ENCODE results near the gene POLR1A.

Gene POLR1A

DNA sequence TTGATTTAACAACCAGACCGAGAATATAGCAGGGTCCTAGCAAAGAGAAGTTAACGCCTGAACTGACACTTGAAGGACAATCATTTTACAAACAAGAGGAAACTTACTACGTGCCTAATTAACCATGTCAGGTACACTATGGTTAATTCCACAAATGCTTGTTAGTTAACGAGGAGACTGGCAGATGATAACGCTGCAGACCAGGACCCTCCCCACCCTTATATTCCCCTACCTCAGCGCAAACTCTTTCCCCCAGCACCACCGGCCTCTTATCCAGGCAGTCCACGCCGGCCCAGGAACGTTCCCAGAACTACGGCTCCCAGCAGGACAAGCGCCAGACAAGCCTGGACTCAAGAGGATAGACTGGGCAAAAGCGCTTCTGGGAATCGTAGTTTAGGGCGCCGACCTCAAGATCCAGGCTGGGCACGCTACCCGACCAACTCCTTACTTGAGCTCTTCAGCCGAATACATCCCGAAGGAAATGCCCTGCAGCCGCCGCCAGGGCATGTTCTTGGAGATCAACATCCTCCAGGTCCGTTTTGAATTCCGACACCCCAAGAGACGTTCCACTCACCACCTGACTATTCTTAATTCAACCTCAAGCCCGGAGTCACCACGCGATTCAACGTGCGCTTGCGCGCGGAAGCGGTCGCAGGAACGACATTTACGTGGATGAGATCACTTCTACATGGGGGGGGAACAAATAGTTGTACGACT is at the start of gene POLR1A:
TSS of gene POLR1A (minus strand) at position 635 of the 717 bp plus-strand sequence. CDS start at position 525, 110 bp downstream.
- peak; percentile 75 for DNase-seq (ENCODE audit: low spot score)

DNA sequence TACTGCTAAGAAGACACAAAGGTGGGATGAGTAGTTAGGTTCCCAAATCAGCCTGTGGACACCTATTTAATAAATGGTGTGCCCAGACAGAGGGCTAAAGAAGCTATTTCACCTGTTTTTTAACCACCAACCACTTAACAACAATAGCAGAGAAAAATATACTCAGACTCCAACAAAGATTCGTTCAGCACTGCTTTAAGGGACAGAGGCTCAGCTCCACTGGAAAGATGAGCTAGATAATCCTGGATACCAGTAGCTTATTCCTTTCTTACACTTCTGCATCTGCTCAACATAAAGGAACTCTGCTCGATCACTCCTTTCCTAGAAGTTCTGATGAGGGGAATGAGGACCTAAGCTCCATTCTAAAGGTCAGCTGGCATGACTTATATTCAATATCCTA is 44.8 kb upstream of the POLR1A start:
- no peak for DNase-seq (ENCODE audit: low spot score)

DNA sequence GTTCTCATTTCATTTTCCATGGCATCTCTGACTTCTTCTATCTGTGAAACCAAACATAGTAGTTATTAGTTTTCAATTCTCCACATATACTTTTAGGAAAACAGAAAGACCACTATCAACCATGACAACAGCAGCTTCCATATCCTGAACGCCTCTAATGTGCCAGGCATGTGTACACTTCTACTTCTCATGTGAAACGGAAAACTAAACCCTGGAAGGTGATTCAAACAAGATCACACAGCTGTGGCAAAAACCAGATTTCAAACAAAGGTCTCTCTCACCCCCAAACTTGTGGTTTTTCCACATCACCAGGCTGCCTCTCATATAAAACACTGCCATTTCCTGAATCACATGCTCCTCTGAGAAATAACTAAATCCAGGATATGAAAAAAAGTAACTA is 42.1 kb upstream of the POLR1A start:
- no peak for DNase-seq (ENCODE audit: low spot score)

DNA sequence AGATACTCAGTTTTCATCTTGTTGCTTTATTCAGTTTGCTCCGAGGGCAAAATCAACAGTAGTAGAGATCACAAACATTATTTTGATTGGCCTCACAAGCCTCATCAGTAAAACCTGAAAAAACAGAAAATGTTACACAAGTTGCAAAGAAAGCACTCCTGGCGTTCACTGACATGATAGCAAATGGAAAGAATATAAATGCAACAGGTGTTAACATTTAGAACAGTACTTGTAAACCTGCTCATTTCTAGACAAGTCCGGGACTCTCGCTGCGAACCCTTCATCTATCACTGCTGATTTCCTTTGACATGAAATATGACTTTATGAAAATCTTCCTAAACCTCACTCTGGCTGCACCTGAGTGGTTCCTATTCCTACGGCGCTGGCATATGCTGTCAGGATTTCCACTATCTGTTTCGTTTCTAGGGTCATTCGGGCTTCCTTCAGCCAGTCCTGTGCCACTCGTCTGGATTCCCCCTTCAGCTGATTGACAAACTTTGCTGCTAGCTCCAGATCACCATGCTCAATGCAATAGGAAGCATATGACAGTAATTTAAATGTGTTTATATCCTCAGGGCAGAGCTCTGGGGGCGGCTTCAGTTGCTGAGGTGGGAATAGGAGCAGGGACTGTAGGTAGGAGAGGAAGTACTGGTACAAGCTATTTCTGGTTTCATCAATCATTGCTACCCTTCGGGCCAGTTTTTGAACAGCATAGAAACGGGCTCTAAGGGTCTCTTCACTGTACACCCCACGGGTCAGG is 38.4 kb upstream of the POLR1A start:
- DNase-seq (ENCODE audit: low spot score) = no peak

DNA sequence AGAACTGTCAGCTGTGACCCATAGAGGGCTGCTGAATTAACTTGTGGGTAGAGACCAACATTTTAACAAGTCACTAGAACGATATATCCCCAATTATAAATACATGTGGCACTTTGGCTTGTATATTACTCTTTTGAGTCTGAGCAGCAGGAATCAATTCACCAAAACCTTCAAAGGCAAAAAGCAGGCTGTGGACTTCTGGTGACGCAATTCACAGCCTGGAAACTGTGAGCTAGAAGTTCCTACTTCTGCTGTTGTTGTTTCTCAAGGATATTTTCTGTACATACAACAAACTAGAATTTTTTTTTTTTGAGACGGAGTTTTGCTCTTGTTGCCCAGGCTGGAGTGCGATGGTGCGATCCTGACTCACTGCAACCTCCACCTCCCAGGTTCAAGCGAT is 37.6 kb upstream of the POLR1A start:
- DNase-seq (ENCODE audit: low spot score) = no peak

DNA sequence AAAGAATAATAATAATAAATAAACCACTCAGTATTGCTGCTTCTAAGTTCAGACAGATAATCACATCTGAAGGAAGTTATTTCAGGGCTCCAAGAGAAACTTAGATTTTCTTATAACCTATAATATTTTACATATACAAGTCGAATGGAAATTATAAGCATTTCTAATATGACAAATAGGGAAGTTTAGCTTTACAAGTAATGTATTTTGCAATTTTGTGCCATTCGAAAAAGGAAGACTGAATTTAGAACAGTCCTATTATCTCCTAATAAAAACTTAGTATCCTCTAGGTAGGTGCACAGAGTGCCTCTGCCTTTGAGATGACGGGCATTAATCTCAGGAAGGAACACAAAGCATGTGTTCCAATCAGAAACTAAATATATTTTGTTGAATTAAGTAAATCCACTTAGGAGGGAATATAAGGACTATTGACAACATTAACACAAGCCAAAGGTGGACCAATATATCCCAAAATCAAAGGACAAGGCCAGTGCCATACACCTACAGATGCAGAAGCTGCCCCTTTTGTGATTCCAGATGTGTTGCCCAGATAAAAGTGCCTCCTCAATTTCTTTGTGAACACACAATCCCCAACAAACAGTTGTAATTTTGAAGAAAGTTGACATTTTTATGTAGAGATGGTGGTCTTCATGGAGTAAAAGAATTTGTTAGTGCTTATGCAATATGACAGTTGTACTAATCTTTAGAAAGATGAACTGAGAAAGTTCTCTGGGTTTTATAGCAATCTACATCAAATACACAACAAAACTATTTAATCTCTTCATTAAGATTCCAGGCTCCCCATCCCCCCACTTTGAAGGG is 37.0 kb upstream of the POLR1A start:
- no peak for DNase-seq (ENCODE audit: low spot score)

DNA sequence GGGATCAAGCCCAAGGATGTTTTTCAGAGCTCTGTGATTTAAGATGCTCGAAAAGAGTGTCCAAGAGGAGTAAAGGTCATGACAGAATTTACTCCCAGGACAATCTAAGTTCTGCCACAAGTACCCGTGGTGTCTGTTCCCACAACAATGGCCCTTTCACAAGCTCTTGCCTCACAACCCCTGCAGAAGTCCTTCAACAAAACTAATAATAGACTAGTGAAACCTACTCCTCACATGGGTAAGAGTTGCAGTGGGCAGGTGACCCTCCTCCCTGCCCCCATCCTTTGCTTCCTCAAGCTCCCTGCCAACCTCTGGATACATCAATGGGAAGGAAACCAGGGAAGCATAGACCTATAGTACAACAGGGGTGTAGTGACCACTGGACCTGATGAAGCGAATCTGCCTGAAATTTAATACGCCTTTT is 35.3 kb upstream of the POLR1A start:
- DNase-seq (ENCODE audit: low spot score) = no peak

DNA sequence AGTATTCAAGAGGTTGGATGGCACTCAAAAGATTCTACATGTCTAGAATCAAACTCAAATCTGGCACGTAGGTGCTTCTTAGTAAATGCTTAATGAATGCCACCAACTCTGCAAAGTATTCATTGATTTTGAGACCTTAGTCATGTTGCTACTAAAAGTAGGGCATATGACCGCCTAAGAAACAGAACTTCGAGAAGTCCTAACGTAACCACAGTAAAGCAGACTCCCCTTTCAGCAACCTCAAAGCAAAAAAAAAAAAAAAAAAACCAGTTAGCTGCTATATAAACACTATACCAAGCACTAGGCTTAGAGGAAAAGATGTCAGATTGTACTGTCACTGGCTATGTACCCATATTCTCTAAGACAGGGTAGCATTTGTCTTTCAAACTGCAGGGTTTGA is 34.3 kb upstream of the POLR1A start:
- DNase-seq (ENCODE audit: low spot score) = no peak

DNA sequence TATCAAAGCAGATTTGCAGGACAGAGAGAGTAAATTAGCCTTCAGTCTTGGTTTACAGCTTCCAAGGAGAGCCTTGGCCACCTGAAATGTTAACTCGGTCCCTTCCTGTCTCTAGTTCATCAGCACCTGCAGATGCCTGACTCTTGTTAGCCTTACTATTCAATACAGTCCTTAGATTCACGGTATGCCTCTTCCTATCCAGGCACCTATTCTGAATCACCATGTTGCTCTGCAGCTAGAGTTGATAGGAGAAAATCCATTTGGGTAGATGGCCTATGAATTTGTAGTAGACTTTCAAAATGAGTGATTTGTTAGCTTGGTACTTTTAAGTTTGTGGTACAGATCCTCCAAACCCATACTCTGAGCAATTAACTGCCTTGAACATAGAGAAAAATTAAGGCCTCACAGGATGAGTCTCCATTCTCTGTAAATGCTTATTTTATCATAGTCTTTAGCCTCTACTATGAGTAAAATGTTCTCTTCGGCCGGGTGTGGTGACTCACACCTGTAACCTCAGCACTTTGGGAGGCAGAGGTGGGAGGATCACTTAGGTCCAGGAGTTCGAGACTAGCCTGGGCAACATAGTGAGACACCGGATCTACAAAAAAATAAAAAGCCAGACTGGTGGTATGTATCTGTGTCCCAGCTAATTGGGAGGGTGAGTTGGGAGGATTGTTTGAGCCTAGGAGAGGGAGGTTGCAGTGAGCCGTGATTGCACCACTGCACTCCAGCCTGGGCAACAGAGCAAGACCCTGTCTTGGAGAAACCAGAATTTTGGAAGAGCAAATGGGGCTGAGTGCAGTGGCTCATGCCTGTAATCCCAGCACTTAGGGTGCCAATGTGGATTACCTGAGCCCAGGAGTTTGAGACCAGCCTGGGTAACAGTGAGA is 33.3 kb upstream of the POLR1A start:
- DNase-seq (ENCODE audit: low spot score) = no peak

DNA sequence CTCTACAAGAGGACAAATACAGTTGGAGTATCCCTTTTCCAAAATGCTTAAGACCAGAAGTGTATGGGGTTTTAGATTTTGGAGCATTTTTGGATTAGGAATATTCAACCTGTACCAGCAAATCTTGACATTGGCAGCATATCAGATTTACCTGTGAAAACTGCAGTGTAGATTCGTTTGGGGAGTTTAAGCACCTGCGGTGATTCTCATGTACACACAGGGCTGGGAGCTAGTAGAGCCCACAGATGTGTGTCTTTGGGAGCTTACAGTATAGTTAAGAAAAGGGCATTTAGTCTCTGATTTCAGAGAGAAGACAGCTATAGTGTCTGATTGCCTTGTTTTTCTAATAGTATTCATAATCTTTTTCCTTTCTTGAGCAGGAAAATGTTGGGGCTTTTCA is 30.5 kb upstream of the POLR1A start:
- no peak for DNase-seq (ENCODE audit: low spot score)

DNA sequence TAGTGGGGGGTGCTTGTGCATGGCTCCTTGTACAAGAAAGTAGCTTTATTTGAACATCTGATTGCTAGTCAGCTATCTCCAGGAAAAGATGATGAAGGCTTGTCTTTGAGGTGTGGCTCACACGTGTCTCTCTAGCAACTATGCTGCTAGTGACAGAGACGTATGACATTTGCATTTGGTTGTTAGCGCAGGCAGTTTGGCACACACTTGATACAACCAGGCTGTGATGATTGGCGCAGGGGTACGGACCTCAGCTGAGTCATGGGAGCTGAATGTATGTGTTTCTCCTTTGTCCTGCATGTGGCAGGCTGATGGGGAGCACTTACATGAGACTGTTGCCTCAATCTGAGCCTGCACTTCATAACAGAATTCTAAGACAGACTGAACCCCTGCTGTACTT is 30.0 kb upstream of the POLR1A start:
- no peak for DNase-seq (ENCODE audit: low spot score)

DNA sequence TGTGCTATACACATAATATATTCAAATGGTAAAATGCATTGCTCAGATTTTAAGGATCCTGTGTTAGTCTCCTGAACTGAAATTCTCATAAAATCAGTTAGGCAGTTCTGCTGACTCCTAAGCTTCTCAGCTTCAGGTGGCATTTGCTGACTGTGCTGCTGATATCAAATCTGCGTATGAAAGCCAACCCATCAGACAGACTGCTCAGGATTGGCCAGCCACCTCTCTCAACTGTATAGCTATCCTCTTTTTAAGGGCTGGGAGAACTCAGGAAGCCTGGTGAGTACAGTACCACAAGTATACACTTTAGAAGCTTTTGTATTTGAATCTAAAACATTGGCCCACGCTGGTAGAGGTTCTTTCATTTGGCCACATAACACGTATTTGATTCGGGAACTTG is 29.0 kb upstream of the POLR1A start:
- no peak for DNase-seq (ENCODE audit: low spot score)

DNA sequence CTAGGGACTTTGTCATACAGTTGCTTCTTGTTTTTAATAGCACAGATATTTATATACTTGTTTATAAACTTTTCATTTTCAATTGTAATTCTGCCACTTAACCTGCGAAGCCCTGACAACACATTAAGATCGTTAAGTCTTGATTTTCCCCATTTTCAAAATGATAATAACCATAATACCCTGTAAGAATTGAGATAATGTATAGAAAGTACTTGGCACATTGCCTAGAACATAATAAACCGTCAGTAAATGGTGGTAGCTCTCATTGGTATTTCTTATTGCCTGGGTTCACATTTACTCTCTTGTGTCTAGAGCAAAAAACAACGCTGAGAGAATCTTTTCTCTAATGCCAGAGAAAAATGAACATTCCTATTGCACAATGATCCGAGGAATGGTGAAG is 19.0 kb upstream of the POLR1A start:
- DNase-seq (ENCODE audit: low spot score) = no peak

DNA sequence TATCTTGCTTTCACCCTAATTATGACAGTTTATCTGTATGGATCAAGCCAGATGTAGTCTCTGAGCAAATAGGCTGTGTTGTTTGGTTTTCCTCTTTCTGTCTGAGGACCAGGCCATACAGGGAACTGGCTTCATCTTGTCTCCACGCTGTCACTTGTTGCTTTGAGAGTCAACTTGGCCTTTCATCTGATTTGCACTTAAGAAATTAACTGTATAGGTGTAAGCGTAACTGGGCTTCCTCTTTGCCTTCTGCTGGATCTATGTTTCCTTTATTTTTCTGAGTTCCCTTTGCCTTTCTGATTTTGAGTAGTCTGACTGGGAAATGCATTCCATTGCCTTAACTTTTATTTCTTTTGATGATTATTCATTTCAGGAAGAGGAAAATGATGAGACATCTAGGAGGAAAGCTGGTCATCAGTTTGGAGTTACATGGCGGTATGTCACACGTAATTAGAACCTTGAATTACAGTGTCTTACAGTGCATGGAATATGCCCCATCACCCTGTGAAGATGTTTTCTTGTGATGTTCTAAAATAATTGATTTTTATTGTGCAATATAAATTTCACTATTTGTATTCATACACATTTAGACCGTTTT is 17.7 kb upstream of the POLR1A start:
- no peak for DNase-seq (ENCODE audit: low spot score)

DNA sequence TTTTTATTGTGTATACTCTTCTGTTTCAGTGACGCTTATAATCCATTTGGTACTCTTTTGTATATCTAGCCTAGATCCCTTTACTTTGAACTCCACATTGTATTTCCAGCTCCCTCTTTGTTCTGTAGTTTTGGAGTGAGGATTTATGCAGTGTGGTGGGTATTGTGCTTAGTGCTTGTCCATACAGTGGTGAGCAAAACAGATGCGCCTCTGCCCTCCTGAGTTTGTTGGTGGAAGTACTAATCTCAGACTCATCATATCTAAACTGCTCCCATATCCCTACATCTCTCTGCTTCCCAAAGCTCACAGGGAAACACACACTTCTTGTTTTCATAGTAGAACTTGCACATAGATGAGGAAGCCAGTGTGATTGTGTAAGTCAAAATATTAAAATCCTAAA is 12.4 kb upstream of the POLR1A start:
- DNase-seq (ENCODE audit: low spot score) = no peak

DNA sequence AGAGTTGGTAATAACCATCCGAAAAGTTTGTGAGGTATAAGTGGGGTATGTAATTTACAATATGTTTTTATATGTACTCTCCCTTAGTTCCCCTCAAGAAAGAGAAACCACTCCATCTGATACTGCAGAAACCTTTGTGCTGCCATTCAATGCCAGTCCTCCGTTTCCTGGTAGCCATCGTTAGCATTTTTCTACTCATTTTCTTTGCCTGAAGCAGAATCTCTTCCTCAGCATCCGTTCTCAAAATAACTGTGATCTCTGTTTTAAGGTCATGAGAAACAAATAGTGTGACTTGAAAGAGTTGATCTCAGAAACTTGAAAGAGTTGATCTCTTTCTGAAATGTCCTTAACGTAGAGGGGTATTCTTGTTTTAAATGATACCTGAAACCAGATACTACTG is 1.3 kb upstream of the POLR1A start:
- peak; percentile 5 for DNase-seq (ENCODE audit: low spot score)

DNA sequence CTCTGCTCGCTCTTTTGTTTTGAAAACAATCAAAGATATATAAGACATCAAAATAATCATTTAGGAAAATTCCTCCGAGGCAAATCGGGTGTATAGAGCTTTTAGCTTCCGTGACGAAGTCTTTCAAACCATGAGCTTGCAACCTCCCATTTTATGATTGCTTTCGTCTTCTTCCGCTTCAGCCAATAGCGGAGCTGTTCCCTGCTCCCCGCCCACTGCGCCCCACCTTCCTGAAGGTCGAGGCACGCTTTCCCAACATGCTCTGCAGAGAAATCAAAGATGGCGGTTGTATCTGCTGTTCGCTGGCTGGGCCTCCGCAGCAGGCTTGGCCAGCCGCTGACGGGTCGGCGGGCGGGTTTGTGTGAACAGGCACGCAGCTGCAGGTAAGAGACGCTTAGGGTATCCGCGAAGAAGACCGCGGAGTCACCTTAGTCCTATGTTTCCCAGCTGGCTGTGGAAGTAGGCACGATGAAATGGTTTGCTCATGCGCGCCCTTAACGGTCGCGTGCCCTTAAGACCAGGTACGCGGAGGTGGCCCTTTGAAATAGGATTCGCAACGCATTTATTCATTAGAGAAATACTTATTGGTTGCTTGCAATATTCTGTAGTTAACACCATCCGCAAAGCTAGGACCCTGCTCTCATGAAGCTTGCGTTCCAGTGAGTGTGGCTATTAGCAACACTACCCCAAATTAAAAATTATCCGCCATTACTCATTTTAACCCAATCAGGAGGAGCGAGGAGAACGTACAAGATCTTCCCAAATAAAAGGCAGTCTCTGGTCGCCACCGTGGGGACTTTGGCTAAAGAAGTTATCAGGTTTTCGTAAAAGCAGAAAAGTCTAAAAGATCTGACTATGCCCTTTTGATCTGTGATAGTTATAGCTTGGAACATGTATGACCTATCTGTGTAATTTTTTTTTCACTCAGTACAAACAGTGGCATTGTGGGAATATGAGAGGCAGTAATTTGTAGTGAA is 571 bp upstream of the POLR1A start, which contains the start of gene PTCD3:
TSS of gene PTCD3 (plus strand) at position 267 of the 977 bp plus-strand sequence. CDS start at position 280, 13 bp downstream.
- DNase-seq (ENCODE audit: low spot score) = peak; percentile 89

DNA sequence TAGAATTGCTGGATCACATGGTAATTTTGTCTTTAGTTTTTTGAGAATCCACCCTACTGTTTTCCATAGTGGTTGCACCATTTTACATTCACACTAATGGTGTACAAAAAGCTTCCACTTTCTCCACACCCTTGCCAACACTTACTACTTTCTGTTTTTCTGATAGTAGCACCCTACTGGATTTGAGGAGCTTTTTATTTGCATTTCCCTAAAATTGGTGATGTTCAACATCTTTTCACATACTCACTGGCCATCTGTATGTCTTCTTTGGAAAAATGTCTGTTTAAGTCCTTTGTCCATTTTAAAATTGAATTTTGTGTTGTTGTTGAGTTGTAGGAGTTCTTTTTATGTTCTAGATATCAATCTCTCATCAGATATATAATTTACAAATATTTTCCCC is 3.5 kb downstream of the POLR1A start:
- no peak for DNase-seq (ENCODE audit: low spot score)

DNA sequence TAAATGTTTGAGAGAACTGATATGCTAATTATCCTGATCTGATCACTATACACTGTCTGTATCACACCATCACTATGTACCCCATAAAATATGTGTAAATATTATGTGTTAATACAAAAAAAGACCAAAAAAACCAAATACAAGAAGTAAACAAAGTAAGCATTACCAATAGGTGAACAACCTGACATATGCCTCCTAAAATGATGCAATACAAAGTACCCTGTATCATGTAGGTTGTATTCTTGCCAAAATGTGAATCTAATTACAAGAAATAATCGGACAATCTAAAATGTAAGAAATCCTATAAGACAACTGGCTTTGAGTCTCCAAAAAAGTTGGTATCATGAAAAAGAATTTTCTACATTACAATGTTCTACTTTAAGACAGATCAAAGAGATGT is 7.8 kb downstream of the POLR1A start:
- no peak for DNase-seq (ENCODE audit: low spot score)

All from hepatic stellate cell (primary cell).